K562 (cell line): ENCODE results near the gene BSDC1. TPM values are rescaled to one million over a fixed set of nuclear protein-coding genes. Genes with fewer than 3 reads are reported as not detected.

Experiments used
- BDP1 ChIP-seq: IDR thresholded peaks from 3 replicates; pipeline ENCODE4 v1.6.1; 2011; ENCODE audit not compliant: insufficient read length, insufficient read depth
- CBFA2T3 ChIP-seq: fragments of 450-650 bp; IDR thresholded peaks from 2 replicates; pipeline ENCODE4 v1.6.1; 2017
- DACH1 ChIP-seq: fragments of 450-650 bp; IDR thresholded peaks from 2 replicates; pipeline ENCODE4 v1.6.1; 2018; ENCODE audit not compliant: partially characterized antibody
- EP400 ChIP-seq: fragments of 450-650 bp; IDR thresholded peaks from 2 replicates; pipeline ENCODE4 v1.6.1; 2017; ENCODE audit warnings: antibody characterized with exemption, mild to moderate bottlenecking, moderate library complexity
- GTF2F1 ChIP-seq: IDR thresholded peaks from 2 replicates; pipeline ENCODE4 v1.6.1; 2011; ENCODE audit warnings: low read depth, low read length, improper control_type of control experiment
- HDAC8 ChIP-seq: fragments of 450-650 bp; IDR thresholded peaks from 2 replicates; pipeline ENCODE4 v1.6.1; 2016; ENCODE audit warnings: mild to moderate bottlenecking, missing genetic modification characterization, moderate library complexity, missing compliant biosample characterization
- JUN ChIP-seq, 2 experiments: sonication (generic) in 1 of 2; formaldehyde crosslinking in 1 of 2; IDR thresholded peaks; 2 replicates each; pipeline versions ENCODE4 v1.6.1 to v1.8.0; 2012 to 2022; ENCODE audit warnings: borderline replicate concordance in 2 of 2, mild to moderate bottlenecking in 2 of 2, improper control_type of control experiment in 1 of 2, low read depth in 1 of 2, low read length in 1 of 2, missing genetic modification reagents in 1 of 2
- MLLT1 ChIP-seq, 2 experiments: fragments of 450-650 bp; IDR thresholded peaks; 2 replicates each; pipeline ENCODE4 v1.6.1; 2016
- MYC ChIP-seq, 2 experiments: fragments of 250-450 bp in 1 of 2; sonication (Bioruptor Pico) in 1 of 2; IDR thresholded peaks; 2 replicates each; pipeline versions ENCODE4 v1.5.1 to v1.6.1; 2012 to 2021; ENCODE audit warnings: low read depth in 2 of 2, borderline replicate concordance in 1 of 2, improper control_type of control experiment in 1 of 2, low read length in 1 of 2, mild to moderate bottlenecking in 1 of 2, moderate library complexity in 1 of 2
- NFIC ChIP-seq: fragments of 450-650 bp; IDR thresholded peaks from 2 replicates; pipeline ENCODE4 v1.6.1; 2017; ENCODE audit warnings: mild to moderate bottlenecking, inconsistent platforms
- NR1H2 ChIP-seq: sonication (generic); formaldehyde crosslinking; IDR thresholded peaks from 2 replicates; pipeline ENCODE4 v1.4.0; 2020; ENCODE audit warnings: mild to moderate bottlenecking, missing genetic modification reagents
- NR2C2 ChIP-seq, 2 experiments: fragments of 200-800 bp in 1 of 2; sonication (Bioruptor generic) in 1 of 2; sonication (generic) in 1 of 2; formaldehyde crosslinking in 1 of 2; IDR thresholded peaks; 2 replicates each; pipeline versions ENCODE4 v1.6.1 to v1.8.0; 2016 to 2022; ENCODE audit warnings: mild to moderate bottlenecking in 1 of 2, missing compliant biosample characterization in 1 of 2, missing genetic modification characterization in 1 of 2, missing genetic modification reagents in 1 of 2
- POU5F1 ChIP-seq: fragments of 150-350 bp; IDR thresholded peaks from 2 replicates; pipeline ENCODE4 v1.6.1; 2014; ENCODE audit warnings: borderline replicate concordance, low read length, low read depth, mild to moderate bottlenecking; ENCODE audit not compliant: partially characterized antibody
- RB1 ChIP-seq: fragments of 450-650 bp; IDR thresholded peaks from 2 replicates; pipeline ENCODE4 v1.6.1; 2017; ENCODE audit warnings: low read depth, mild to moderate bottlenecking
- RFX7 ChIP-seq: fragments of 250-450 bp; sonication (Bioruptor Pico); IDR thresholded peaks from 2 replicates; pipeline ENCODE4 v1.5.1; 2021; ENCODE audit warnings: mild to moderate bottlenecking
- SMARCA5 ChIP-seq: fragments of 450-650 bp; IDR thresholded peaks from 2 replicates; pipeline ENCODE4 v1.6.1; 2016
- SRSF3 ChIP-seq: fragments of 200-400 bp; formaldehyde crosslinking; IDR thresholded peaks from 2 replicates; pipeline ENCODE4 v1.6.1; 2016; ENCODE audit warnings: mild to moderate bottlenecking, low read length, moderate library complexity; ENCODE audit not compliant: insufficient read depth
- TAF1 ChIP-seq: IDR thresholded peaks from 2 replicates; pipeline ENCODE4 v1.6.1; 2011; ENCODE audit warnings: mild to moderate bottlenecking, low read length, moderate library complexity; ENCODE audit not compliant: insufficient read depth, control insufficient read depth, severe bottlenecking; ENCODE audit errors: extremely low read depth
- TSC22D4 ChIP-seq: fragments of 450-650 bp; IDR thresholded peaks from 2 replicates; pipeline ENCODE4 v1.6.1; 2016; ENCODE audit warnings: missing genetic modification characterization, missing biosample characterization, control low read depth
- U2AF2 ChIP-seq: fragments of 200-400 bp; formaldehyde crosslinking; optimal IDR thresholded peaks from 2 replicates; pipeline ENCODE3; 2017; ENCODE audit warnings: low read depth, mild to moderate bottlenecking, low read length
- USF2 ChIP-seq: sonication (generic); formaldehyde crosslinking; IDR thresholded peaks from 2 replicates; pipeline ENCODE4 v1.5.0; 2020; ENCODE audit warnings: missing genetic modification reagents
- ZBED1 ChIP-seq: IDR thresholded peaks from 2 replicates; pipeline ENCODE4 v1.6.1; 2014
- ZBTB26 ChIP-seq: fragments of 450-650 bp; formaldehyde crosslinking; IDR thresholded peaks from 2 replicates; pipeline ENCODE4 v1.4.0; 2022; ENCODE audit warnings: missing genetic modification characterization
- ZNF217 ChIP-seq: sonication (generic); formaldehyde crosslinking; IDR thresholded peaks from 2 replicates; pipeline ENCODE4 v1.8.0; 2022; ENCODE audit warnings: mild to moderate bottlenecking, missing genetic modification reagents
- polyA plus RNA-seq, 8 experiments: library from polyadenylated mRNA; depleted of rRNA in 4 of 8; stranded (reverse) in 5 of 8; unstranded in 3 of 8; fragments of >200 nt; fragmentation: Nextera tagmentation in 2 of 8; fragmentation: Illumina TruSeq in 1 of 8; extraction: Ambion mirVana in 2 of 8; extraction: Trizol in 1 of 8; gene quantifications; 2 replicates each; pipeline versions ENCODE4 v1.2.1 to v1.2.3, GENCODE V29; 2011 to 2014; ENCODE audit warnings: inconsistent platforms in 1 of 8, missing spikeins in 1 of 8
- total RNA-seq, 7 experiments: library from RNA; depleted of rRNA in 6 of 7; stranded (reverse); fragments of >200 nt in 6 of 7; fragmentation: Illumina TruSeq in 2 of 7; extraction: Trizol in 2 of 7; gene quantifications; 2 replicates each; pipeline versions ENCODE4 v1.2.1 to v1.2.3, GENCODE V29; 2011 to 2021; ENCODE audit warnings: low replicate concordance in 1 of 7

The BSDC1 gene
- total and polyA plus RNA-seq, 9 of the 15 experiments (the other 6 are each of a cell fraction or from before 2014, with no cell fraction given), result 10.2 to 96.8 (median 73.1) TPM

GRCh38 chr1:32413507-32414185 is 19.4 kb upstream of the BSDC1 start (continued):
- TF ChIP-seq U2AF2 (no peak), NFIC (no peak), USF2 (CRISPR knock-in tag) (no peak), ZBTB26 (CRISPR knock-in tag) (no peak), RFX7 (CRISPR knock-in tag) (no peak), TAF1 (peak; percentile 27), EP400 (peak; percentile 89), ZBED1 (peak; percentile 6; the same call in 1 of the 2 replicates), BDP1 (no peak), POU5F1 (no peak), NR1H2 (CRISPR knock-in tag) (0 out of 2 replicates have a peak, but pooled peaks have one; percentile 27), CBFA2T3 (0 out of 2 replicates have a peak, but pooled peaks have one; percentile 7), ZNF217 (CRISPR knock-in tag) (no peak), HDAC8 (tag) (no peak), NR2C2 (CRISPR knock-in tag; IDR thresholded peaks at IDR 0.05) (0 out of 2 replicates have a peak, but pooled peaks have one; percentile 36), NR2C2 (tag; IDR thresholded peaks at IDR 0.05) (no peak), SMARCA5 (no peak), DACH1 (no peak), MYC (IDR thresholded peaks at IDR 0.05; ENCODE audit: low read depth, low read length) (peak; percentile 98), MYC (CRISPR knock-in tag; IDR thresholded peaks at IDR 0.05; ENCODE audit: borderline replicate concordance, low read depth) (peak; percentile 43; the same call in 1 of the 2 replicates), TSC22D4 (tag) (no peak), GTF2F1 (no peak), JUN (IDR thresholded peaks at IDR 0.05; ENCODE audit: borderline replicate concordance, low read depth, low read length) (peak; percentile 61; the same call in 1 of the 2 replicates), JUN (CRISPR knock-in tag; IDR thresholded peaks at IDR 0.05; ENCODE audit: borderline replicate concordance) (peak; percentile 67; the same call in 1 of the 2 replicates), RB1 (peak; percentile 52; the same call in 1 of the 2 replicates), SRSF3 (no peak), MLLT1 (IDR thresholded peaks at IDR 0.05) (peak; percentile 18 to 26; a peak in 1 of 4 replicates)
